Measurements from ENCODE around the gene ZBTB21.

GRCh38 chr21:41945982-41946381 is 64.2 kb downstream of the ZBTB21 start:
- TF ChIP-seq CTCF (IDR thresholded peaks at IDR 0.05) (no peak), POLR2AphosphoS5 (IDR thresholded peaks at IDR 0.05) (no peak), EP300 (IDR thresholded peaks at IDR 0.05) (no peak)

Data from esophagus muscularis mucosa (tissue), 4 donors.